CD4-positive, CD25-positive, alpha-beta regulatory T cell (primary cell): ENCODE data around the gene CAPN7. TPM values are rescaled to one million over a fixed set of nuclear protein-coding genes. Genes with fewer than 3 reads are reported as not detected.
A peak's percentile ranks its signal among the peaks of the same experiment; 100 is the strongest.

Experiments used
- ATAC-seq, 2 donors: fragments of 150-1000 bp; cut with Tn5 transposase; one replicate each; pipeline ENCODE4 v1.10.0; 2021; ENCODE audit warnings: low read depth in 2 of 2, moderate number of reproducible peaks in 2 of 2, moderate library complexity in 1 of 2
- DNase-seq, 3 donors: peaks; one replicate each; pipeline versions ENCODE4 v3.0.0 to v3.0.0-alpha.2; 2012 to 2022; ENCODE audit warnings: mixed read lengths in 1 of 3
- H3K27ac ChIP-seq: one replicate; pipeline ENCODE4 v1.7.0; 2013; ENCODE audit warnings: mild to moderate bottlenecking, low read length; ENCODE audit not compliant: insufficient read depth, poor library complexity, severe bottlenecking
- H3K27me3 ChIP-seq: one replicate; pipeline ENCODE4 v1.7.0; 2013; ENCODE audit warnings: low read length; ENCODE audit not compliant: control insufficient read depth, insufficient read depth
- H3K36me3 ChIP-seq: one replicate; pipeline ENCODE4 v1.7.0; 2013; ENCODE audit warnings: mild to moderate bottlenecking, low read length, moderate library complexity; ENCODE audit not compliant: control insufficient read depth, insufficient read depth
- H3K4me1 ChIP-seq: 2 replicates; pipeline ENCODE4 v1.7.0; 2013; ENCODE audit warnings: mild to moderate bottlenecking, low read length; ENCODE audit not compliant: insufficient read depth, control insufficient read depth, poor library complexity, severe bottlenecking
- H3K4me3 ChIP-seq: one replicate; pipeline ENCODE4 v1.7.0; 2013; ENCODE audit warnings: low read depth, mild to moderate bottlenecking, low read length, moderate library complexity
- H3K9me3 ChIP-seq, 2 experiments: 1 replicate in 1 of 2; 2 replicates in 1 of 2; pipeline ENCODE4 v1.7.0; 2013; ENCODE audit warnings: low read length in 2 of 2, mild to moderate bottlenecking in 1 of 2, moderate library complexity in 1 of 2; ENCODE audit not compliant: control insufficient read depth in 2 of 2
- H3K27ac Mint-ChIP-seq, 3 donors: one replicate each; pipeline ENCODE4 v1.8.0; 2020 to 2022; ENCODE audit warnings: mild to moderate bottlenecking in 3 of 3, mixed read lengths in 3 of 3, moderate library complexity in 2 of 3
- H3K27me3 Mint-ChIP-seq: one replicate; pipeline ENCODE4 v1.8.0; 2022; ENCODE audit warnings: mild to moderate bottlenecking, mixed read lengths
- H3K36me3 Mint-ChIP-seq: one replicate; pipeline ENCODE4 v1.8.0; 2020; ENCODE audit warnings: mixed read lengths
- H3K4me1 Mint-ChIP-seq, 4 donors: one replicate each; pipeline ENCODE4 v1.8.0; 2020 to 2022; ENCODE audit warnings: mixed read lengths in 4 of 4, mild to moderate bottlenecking in 1 of 4
- H3K4me3 Mint-ChIP-seq, 4 donors: one replicate each; pipeline ENCODE4 v1.8.0; 2020 to 2022; ENCODE audit warnings: mild to moderate bottlenecking in 4 of 4, mixed read lengths in 4 of 4, moderate library complexity in 3 of 4
- H3K9me3 Mint-ChIP-seq, 7 donors: one replicate each; pipeline ENCODE4 v1.8.0; 2020 to 2022; ENCODE audit warnings: mixed read lengths in 7 of 7, mild to moderate bottlenecking in 3 of 7, moderate library complexity in 2 of 7
- polyA plus RNA-seq, 4 donors: library from polyadenylated mRNA; unstranded; fragments of 300-500 nt; fragmentation: Illumina TruSeq; gene quantifications; one replicate each; pipeline ENCODE4 v1.2.3, GENCODE V29; 2021
- total RNA-seq: library from RNA; stranded (reverse); gene quantifications from one replicate; pipeline ENCODE4 v1.2.3, GENCODE V29; 2022

The CAPN7 gene
- total and polyA plus RNA-seq, 5 donors from 2014 or later: 21.1 to 62.3 (median 21.7) TPM

DNA sequence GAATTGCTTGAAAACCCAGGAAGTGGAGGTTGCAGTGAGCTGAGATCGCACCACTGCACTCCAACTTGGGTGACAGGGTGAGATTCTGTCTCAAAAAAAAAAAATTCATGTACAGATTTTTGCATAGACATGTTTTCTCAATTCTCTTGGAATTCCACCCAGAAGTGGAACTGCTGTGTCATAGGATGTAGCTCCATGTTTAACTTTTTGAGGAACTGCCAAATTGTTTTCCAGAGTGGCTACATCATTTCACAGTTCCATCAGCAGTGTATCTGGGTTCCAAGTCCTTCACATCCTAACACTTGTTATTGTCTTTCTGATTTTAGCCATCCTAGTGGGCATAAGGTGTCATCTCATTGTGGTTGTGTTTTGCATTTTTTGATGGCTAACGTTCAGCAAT is 9.9 kb downstream of the CAPN7 start:
- Mint-ChIP-seq H3K27me3 (no peaks in the 10 kb centered on the region), H3K36me3 (peaks cover 54% of the 10 kb centered on the region), H3K9me3 (no peaks in the 10 kb centered on the region), H3K27ac (peak overlapping the region in 1 of 3 donors; percentile 13), H3K4me3 (no peak overlapping the region), H3K4me1 (peaks cover 21 to 40% (median 24%) of the 10 kb centered on the region in 4 donors)
- Histone ChIP-seq H3K4me3 (no peak overlapping the region), H3K27me3 (no peaks in the 10 kb centered on the region), H3K4me1 (no peaks in the 10 kb centered on the region), H3K9me3 (no peaks in the 10 kb centered on the region), H3K27ac (no peak overlapping the region), H3K36me3 (peaks cover 77% of the 10 kb centered on the region)
- DNase-seq (no peak), ATAC-seq (no peak)

DNA sequence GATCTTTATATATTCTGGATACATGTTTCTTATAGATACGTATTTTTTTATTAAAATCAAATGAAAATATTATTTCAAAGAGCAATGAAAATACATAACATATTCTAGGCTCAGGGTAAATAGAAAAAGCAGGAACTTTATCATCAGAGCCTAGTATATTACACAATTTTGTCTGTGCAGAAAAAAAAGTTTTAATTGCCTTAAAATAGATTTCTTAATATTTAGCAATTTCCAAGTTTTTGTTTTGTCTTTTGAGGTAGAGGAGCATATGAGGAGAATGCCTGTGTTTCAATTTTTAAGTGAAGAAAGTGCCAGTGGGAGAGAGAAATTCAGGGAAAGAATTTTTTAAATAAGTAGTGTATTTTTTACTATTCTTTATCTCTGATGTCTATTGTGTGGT is 10.5 kb downstream of the CAPN7 start:
- no peak overlapping the region for H3K27ac ChIP-seq

DNA sequence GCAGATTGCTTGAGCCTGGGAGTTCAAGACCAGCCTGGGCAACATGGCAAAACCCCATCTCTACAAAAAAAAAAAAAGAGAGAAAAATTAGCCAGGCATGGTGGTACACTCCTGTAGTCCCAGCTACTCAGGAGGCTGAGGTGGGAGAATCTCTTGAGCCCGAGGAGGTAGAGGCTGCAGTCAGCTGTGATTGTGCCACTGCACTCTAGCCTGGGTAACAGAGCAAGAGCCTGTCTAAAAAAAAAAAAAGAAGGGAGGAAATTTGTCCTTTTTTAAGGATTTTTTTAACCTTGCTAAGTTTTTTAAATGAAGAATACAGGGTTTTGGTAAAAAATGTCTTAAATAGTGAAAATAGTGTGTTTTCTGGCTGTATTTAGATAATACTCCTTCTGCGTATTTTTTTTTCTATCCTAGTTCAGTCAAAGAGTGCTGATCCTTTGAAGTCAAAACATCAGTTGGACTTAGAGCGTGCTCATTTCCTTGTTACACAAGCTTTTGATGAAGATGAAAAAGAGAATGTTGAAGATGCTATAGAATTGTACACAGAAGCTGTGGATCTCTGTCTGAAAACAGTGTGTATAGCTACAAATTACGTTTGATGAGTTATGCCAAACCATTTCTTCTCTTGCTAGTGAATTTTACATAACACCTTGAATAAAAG is 11.1 kb downstream of the CAPN7 start:
- H3K9me3 ChIP-seq: no peaks in the 10 kb centered on the region
- no peaks in the 10 kb centered on the region for H3K27me3 ChIP-seq
- no peak overlapping the region for H3K27ac ChIP-seq
- no peaks in the 10 kb centered on the region for H3K4me1 ChIP-seq
- Mint-ChIP-seq H3K27ac (peak overlapping the region in 2 of 3 donors; percentile 13 to 88), H3K27me3 (no peaks in the 10 kb centered on the region), H3K9me3 (no peaks in the 10 kb centered on the region), H3K36me3 (peaks cover 52% of the 10 kb centered on the region), H3K4me1 (peaks cover 20 to 32% (median 21%) of the 10 kb centered on the region in 4 donors), H3K4me3 (no peak overlapping the region)
- peaks cover 85% of the 10 kb centered on the region for H3K36me3 ChIP-seq
- no peak overlapping the region for H3K4me3 ChIP-seq
- ATAC-seq: no peak
- DNase-seq: peak in 1 of 3 donors; percentile 21

More for the DNA sequence above, 10.5 kb downstream of the CAPN7 start:
- no peaks in the 10 kb centered on the region for H3K9me3 Mint-ChIP-seq
- H3K4me1 ChIP-seq: no peaks in the 10 kb centered on the region
- DNase-seq: no peak
- peaks cover 54% of the 10 kb centered on the region for H3K36me3 Mint-ChIP-seq
- ATAC-seq: no peak
- H3K36me3 ChIP-seq: peaks cover 80% of the 10 kb centered on the region
- H3K4me1 Mint-ChIP-seq: peaks cover 21 to 36% (median 24%) of the 10 kb centered on the region in 4 donors
- H3K27me3 Mint-ChIP-seq: no peaks in the 10 kb centered on the region
- no peaks in the 10 kb centered on the region for H3K9me3 ChIP-seq
- H3K27ac Mint-ChIP-seq: peak overlapping the region in 1 of 3 donors; percentile 13
- no peak overlapping the region for H3K4me3 ChIP-seq
- H3K27me3 ChIP-seq: no peaks in the 10 kb centered on the region
- H3K4me3 Mint-ChIP-seq: no peak overlapping the region

DNA sequence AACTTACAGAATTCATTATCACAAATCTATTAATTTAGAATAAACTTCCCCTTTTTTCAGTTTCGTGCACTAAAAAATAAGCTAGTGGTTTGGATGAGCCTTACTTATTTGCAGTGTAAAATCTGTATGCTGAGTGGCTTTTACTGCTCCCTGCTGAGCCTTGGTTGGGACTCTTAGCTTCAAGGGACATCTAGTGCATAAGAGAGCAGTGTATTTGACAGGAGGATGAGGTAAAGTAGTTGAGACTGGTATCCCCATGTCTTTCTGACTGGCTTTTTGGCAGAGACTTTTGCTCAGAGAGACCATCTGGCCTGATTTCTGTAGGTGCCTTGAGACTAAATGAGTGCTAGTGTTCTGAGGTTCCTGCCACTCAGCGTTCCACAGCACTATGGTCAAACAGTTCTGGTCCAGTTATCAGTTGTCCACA is 11.8 kb downstream of the CAPN7 start:
- ATAC-seq (no peak), DNase-seq (no peak)
- Mint-ChIP-seq H3K9me3 (no peaks in the 10 kb centered on the region), H3K4me1 (peaks cover 22 to 31% (median 24%) of the 10 kb centered on the region in 4 donors), H3K27ac (peak overlapping the region in 1 of 3 donors; percentile 46), H3K4me3 (no peak overlapping the region), H3K27me3 (no peaks in the 10 kb centered on the region), H3K36me3 (peaks cover 52% of the 10 kb centered on the region)
- H3K4me1 ChIP-seq: no peaks in the 10 kb centered on the region
- no peaks in the 10 kb centered on the region for H3K27me3 ChIP-seq
- no peak overlapping the region for H3K27ac ChIP-seq
- peaks cover 85% of the 10 kb centered on the region for H3K36me3 ChIP-seq
- H3K9me3 ChIP-seq: no peaks in the 10 kb centered on the region
- H3K4me3 ChIP-seq: no peak overlapping the region

DNA sequence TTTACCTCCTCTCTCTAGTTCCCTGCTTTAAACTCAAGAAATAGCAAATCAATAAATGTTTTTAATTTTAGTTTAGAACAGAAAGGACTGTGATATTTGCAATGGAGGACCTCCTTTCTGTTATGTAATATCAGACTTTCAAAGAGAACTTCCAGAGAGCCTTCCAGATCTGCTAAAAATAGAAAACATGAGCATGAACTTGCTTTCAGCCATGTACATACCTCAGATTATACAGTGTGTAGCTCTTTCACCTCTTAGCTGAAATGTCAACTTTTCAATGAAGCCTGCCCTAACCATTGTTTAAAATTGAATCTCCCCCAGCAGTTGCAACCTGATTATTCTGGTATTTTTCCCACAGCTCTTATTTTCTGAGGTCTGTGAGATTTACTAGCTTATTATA is 12.6 kb downstream of the CAPN7 start:
- Histone ChIP-seq H3K36me3 (peaks cover 85% of the 10 kb centered on the region), H3K27me3 (no peaks in the 10 kb centered on the region), H3K9me3 (no peaks in the 10 kb centered on the region), H3K4me3 (no peak overlapping the region), H3K27ac (no peak overlapping the region), H3K4me1 (no peaks in the 10 kb centered on the region)
- H3K4me3 Mint-ChIP-seq: no peak overlapping the region
- no peaks in the 10 kb centered on the region for H3K27me3 Mint-ChIP-seq
- peak overlapping the region; percentile 14 to 68 (median 15) for H3K27ac Mint-ChIP-seq
- H3K36me3 Mint-ChIP-seq: peaks cover 53% of the 10 kb centered on the region
- DNase-seq (no peak), ATAC-seq (no peak)
- no peaks in the 10 kb centered on the region for H3K9me3 Mint-ChIP-seq
- peaks cover 21 to 28% (median 26%) of the 10 kb centered on the region in 4 donors for H3K4me1 Mint-ChIP-seq

DNA sequence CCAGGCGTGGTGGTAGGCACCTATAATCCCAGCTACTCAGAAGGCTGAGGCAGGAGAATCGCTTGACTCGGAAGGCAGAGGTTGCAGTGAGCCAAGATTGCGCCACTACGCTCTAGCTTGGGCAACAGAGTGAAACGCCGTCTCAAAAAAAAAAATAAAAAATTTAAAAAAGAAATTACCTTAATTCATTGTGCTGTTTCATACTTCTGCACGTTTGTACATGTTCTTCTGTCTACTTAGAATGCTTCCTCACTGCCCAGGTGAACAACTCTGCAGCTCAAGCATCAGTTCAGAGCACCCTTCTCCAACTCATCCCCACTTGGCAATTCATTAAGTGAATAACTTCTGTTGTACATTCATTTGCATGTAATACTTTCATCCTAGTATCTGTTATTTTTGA is 14.0 kb downstream of the CAPN7 start:
- no peak overlapping the region for H3K27ac ChIP-seq
- no peak for ATAC-seq
- no peak for DNase-seq
- peaks cover 82% of the 10 kb centered on the region for H3K36me3 ChIP-seq
- no peak overlapping the region for H3K4me3 ChIP-seq
- H3K27ac Mint-ChIP-seq: no peak overlapping the region
- peaks cover 19 to 27% (median 23%) of the 10 kb centered on the region in 4 donors for H3K4me1 Mint-ChIP-seq
- H3K4me1 ChIP-seq: no peaks in the 10 kb centered on the region
- H3K27me3 ChIP-seq: no peaks in the 10 kb centered on the region
- no peaks in the 10 kb centered on the region for H3K9me3 Mint-ChIP-seq
- peaks cover 48% of the 10 kb centered on the region for H3K36me3 Mint-ChIP-seq
- no peaks in the 10 kb centered on the region for H3K27me3 Mint-ChIP-seq
- no peaks in the 10 kb centered on the region for H3K9me3 ChIP-seq
- H3K4me3 Mint-ChIP-seq: no peak overlapping the region

DNA sequence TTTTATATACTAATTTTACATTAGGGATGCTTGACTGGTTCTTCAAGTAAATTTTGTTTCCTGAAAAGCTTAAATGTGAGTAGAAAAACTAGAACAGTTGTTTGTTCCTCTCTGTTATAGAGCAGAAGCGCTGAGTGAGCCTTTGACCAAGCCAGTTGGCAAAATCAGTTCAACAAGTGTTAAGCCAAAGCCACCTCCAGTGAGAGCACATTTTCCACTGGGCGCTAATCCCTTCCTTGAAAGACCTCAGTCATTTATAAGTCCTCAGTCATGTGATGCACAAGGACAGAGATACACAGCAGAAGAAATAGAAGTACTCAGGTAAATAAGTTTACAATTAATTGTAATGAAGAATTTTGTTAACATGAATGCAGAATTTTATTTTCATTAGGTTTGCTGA is 14.6 kb downstream of the CAPN7 start:
- H3K4me3 ChIP-seq: no peak overlapping the region
- ATAC-seq (no peak), DNase-seq (no peak)
- no peak overlapping the region for H3K27ac Mint-ChIP-seq
- H3K9me3 ChIP-seq: no peaks in the 10 kb centered on the region
- peaks cover 13 to 27% (median 20%) of the 10 kb centered on the region in 4 donors for H3K4me1 Mint-ChIP-seq
- H3K9me3 Mint-ChIP-seq: no peaks in the 10 kb centered on the region
- no peak overlapping the region for H3K4me3 Mint-ChIP-seq
- H3K27ac ChIP-seq: no peak overlapping the region
- peaks cover 81% of the 10 kb centered on the region for H3K36me3 ChIP-seq
- no peaks in the 10 kb centered on the region for H3K27me3 ChIP-seq
- H3K4me1 ChIP-seq: no peaks in the 10 kb centered on the region
- no peaks in the 10 kb centered on the region for H3K27me3 Mint-ChIP-seq
- H3K36me3 Mint-ChIP-seq: peaks cover 43% of the 10 kb centered on the region
